ENCODE data around the gene TTR.

TTR gene

DNA sequence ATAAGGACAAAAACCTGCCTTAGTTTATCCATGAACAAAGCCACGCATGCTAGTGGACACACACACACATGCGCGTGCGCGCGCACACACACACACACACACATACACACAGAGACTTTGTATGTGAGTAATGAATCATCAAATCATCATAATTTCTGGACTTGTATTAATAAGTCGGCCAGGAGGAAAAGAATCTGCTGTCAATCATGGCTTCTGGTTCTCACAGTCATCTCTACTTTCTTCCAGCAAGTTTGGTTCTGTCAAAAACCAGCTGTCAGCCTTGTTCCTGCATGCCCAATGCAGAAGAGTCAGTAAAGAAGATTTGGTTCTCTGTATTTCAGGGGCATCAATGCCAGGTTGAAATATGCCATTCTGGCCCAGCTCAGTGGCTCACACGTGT is 1.1 kb upstream of the TTR start:
- TF ChIP-seq, protein P1, sequence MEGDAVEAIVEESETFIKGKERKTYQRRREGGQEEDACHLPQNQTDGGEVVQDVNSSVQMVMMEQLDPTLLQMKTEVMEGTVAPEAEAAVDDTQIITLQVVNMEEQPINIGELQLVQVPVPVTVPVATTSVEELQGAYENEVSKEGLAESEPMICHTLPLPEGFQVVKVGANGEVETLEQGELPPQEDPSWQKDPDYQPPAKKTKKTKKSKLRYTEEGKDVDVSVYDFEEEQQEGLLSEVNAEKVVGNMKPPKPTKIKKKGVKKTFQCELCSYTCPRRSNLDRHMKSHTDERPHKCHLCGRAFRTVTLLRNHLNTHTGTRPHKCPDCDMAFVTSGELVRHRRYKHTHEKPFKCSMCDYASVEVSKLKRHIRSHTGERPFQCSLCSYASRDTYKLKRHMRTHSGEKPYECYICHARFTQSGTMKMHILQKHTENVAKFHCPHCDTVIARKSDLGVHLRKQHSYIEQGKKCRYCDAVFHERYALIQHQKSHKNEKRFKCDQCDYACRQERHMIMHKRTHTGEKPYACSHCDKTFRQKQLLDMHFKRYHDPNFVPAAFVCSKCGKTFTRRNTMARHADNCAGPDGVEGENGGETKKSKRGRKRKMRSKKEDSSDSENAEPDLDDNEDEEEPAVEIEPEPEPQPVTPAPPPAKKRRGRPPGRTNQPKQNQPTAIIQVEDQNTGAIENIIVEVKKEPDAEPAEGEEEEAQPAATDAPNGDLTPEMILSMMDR (IDR thresholded peaks at IDR 0.05) = no peak
- no peak for TF ChIP-seq ZFX (IDR thresholded peaks at IDR 0.05; ENCODE audit: borderline replicate concordance)
- H3K27ac ChIP-seq = no peak overlapping the region

DNA sequence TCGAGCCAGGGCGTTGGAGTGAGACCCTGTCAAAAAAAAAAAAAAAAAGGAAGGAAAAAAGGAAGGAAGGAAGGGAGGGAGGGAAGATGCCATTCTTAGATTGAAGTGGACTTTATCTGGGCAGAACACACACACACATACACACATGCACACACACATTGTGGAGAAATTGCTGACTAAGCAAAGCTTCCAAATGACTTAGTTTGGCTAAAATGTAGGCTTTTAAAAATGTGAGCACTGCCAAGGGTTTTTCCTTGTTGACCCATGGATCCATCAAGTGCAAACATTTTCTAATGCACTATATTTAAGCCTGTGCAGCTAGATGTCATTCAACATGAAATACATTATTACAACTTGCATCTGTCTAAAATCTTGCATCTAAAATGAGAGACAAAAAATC is 564 bp upstream of the TTR start:
- no peak overlapping the region for H3K27ac ChIP-seq
- TF ChIP-seq, protein P1 (IDR thresholded peaks at IDR 0.05) = no peak
- TF ChIP-seq ZFX (IDR thresholded peaks at IDR 0.05; ENCODE audit: borderline replicate concordance) = no peak

GRCh38 chr18:31592506-31593157 is 955 bp downstream of the TTR start:
- no peak overlapping the region for H3K27ac ChIP-seq
- no peak for TF ChIP-seq ZFX (IDR thresholded peaks at IDR 0.05; ENCODE audit: borderline replicate concordance)
- TF ChIP-seq, protein P1 (IDR thresholded peaks at IDR 0.05) = no peak

GRCh38 chr18:31595121-31595771 is 3.6 kb downstream of the TTR start:
- TF ChIP-seq, protein P1 (IDR thresholded peaks at IDR 0.05) = no peak
- no peak for TF ChIP-seq ZFX (IDR thresholded peaks at IDR 0.05; ENCODE audit: borderline replicate concordance)
- no peak overlapping the region for H3K27ac ChIP-seq

DNA sequence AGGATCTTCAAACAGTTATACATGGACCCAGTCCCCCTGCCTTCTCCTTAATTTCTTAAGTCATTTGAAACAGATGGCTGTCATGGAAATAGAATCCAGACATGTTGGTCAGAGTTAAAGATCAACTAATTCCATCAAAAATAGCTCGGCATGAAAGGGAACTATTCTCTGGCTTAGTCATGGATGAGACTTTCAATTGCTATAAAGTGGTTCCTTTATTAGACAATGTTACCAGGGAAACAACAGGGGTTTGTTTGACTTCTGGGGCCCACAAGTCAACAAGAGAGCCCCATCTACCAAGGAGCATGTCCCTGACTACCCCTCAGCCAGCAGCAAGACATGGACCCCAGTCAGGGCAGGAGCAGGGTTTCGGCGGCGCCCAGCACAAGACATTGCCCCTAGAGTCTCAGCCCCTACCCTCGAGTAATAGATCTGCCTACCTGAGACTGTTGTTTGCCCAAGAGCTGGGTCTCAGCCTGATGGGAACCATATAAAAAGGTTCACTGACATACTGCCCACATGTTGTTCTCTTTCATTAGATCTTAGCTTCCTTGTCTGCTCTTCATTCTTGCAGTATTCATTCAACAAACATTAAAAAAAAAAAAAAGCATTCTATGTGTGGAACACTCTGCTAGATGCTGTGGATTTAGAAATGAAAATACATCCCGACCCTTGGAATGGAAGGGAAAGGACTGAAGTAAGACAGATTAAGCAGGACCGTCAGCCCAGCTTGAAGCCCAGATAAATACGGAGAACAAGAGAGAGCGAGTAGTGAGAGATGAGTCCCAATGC is 4.6 kb downstream of the TTR start:
- no peak for TF ChIP-seq ZFX (IDR thresholded peaks at IDR 0.05; ENCODE audit: borderline replicate concordance)
- TF ChIP-seq, protein P1 (IDR thresholded peaks at IDR 0.05) = no peak
- H3K27ac ChIP-seq = no peak overlapping the region

DNA sequence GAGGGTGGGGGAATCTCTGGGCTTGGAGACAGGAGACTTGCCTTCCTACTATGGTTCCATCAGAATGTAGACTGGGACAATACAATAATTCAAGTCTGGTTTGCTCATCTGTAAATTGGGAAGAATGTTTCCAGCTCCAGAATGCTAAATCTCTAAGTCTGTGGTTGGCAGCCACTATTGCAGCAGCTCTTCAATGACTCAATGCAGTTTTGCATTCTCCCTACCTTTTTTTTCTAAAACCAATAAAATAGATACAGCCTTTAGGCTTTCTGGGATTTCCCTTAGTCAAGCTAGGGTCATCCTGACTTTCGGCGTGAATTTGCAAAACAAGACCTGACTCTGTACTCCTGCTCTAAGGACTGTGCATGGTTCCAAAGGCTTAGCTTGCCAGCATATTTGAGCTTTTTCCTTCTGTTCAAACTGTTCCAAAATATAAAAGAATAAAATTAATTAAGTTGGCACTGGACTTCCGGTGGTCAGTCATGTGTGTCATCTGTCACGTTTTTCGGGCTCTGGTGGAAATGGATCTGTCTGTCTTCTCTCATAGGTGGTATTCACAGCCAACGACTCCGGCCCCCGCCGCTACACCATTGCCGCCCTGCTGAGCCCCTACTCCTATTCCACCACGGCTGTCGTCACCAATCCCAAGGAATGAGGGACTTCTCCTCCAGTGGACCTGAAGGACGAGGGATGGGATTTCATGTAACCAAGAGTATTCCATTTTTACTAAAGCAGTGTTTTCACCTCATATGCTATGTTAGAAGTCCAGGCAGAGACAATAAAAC is 6.5 kb downstream of the TTR start:
- TF ChIP-seq ZFX (IDR thresholded peaks at IDR 0.05; ENCODE audit: borderline replicate concordance) = no peak
- TF ChIP-seq, protein P1 (IDR thresholded peaks at IDR 0.05) = no peak
- no peak overlapping the region for H3K27ac ChIP-seq
